BLaER1 treated with 17β-estradiol and CSF1 and Interleukin-3, amounts not matched to agents 10 nM and 100 nM (cell line): ENCODE data around the gene CKAP5.
A peak's percentile ranks its signal among the peaks of the same experiment; 100 is the strongest.

Experiments
- H3K27ac ChIP-seq, 11 experiments: shearing (Covaris generic); formaldehyde crosslinking; 2 replicates each; pipeline ENCODE4 v1.8.1; 2022
- H3K27me3 ChIP-seq, 11 experiments: shearing (Covaris generic); formaldehyde crosslinking; 2 replicates each; pipeline ENCODE4 v1.8.1; 2022
- H3K36me3 ChIP-seq, 11 experiments: shearing (Covaris generic); formaldehyde crosslinking; 2 replicates each; pipeline ENCODE4 v1.8.1; 2022
- H3K4me1 ChIP-seq, 10 experiments: shearing (Covaris generic); formaldehyde crosslinking; 2 replicates each; pipeline ENCODE4 v1.8.1; 2022
- H3K4me2 ChIP-seq, 11 experiments: shearing (Covaris generic); formaldehyde crosslinking; 2 replicates each; pipeline ENCODE4 v1.8.1; 2022
- H3K4me3 ChIP-seq, 10 experiments: shearing (Covaris generic); formaldehyde crosslinking; 2 replicates each; pipeline ENCODE4 v1.8.1; 2022
- H3K9ac ChIP-seq, 11 experiments: shearing (Covaris generic); formaldehyde crosslinking; 2 replicates each; pipeline ENCODE4 v1.8.1; 2022
- H3K9me3 ChIP-seq, 11 experiments: shearing (Covaris generic); formaldehyde crosslinking; replicated peaks in 1 of 11; 2 replicates each; pipeline ENCODE4 v1.8.1; 2022
- H4K20me1 ChIP-seq, 11 experiments: shearing (Covaris generic); formaldehyde crosslinking; 2 replicates each; pipeline ENCODE4 v1.8.1; 2022
- Cebpa-rat ChIP-seq, 11 experiments: shearing (Covaris generic); IDR thresholded peaks; 2 replicates each; pipeline ENCODE4 v1.8.1; 2022

The CKAP5 gene

DNA sequence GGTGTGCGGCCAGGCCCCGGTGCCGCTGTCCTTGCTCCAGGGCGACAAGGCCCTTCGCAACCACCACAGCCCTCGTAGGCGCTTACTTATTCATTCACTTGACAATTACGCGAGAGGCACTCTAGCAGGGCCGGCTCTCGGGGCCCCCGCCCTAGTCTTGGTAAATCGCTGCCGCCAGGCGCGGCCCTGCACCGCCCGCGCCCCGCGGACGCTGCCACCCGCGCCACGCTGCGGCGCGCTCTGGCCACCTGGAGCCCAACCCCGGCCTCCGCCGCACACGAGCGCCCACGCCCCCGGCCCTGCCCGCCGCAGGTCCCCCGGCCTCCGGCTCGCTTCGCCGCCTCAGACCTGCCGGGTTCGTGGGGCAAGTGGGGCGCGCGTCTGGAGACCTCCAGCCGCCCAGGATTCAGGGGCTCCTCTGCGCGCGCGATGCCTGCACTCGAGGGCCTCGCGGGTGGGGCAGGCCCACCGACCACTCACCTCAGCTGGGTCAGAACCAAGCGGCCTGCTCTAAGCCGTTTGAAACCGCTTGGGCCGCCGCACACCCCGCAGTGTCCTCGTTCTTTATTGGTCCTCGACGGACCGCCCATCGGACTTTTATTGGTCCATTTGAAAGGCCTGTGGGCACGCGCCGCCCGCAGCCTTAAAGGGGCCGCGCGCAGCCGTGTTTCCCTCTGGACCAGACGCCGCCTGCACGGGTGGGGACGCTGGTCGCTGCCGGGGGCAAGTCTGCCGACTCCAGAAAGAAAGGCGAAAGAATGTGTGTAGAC lies at the start of gene CKAP5:
TSS of gene CKAP5 (minus strand) at position 541 of the 770 bp plus-strand sequence. CDS start 25,049 bp downstream, outside the sequence.
- Histone ChIP-seq H3K9me3 (peaks cover 0 to 12% (median 4%) of the 10 kb centered on the region in 11 experiments; a peak in 14 of 22 replicates), H3K27me3 (no peaks in the 10 kb centered on the region), H3K27ac (peak within 1 kb of the TSS; percentile 81 to 97 (median 96)), H4K20me1 (peaks cover 33 to 50% (median 44%) of the 10 kb centered on the region in 11 experiments; a peak in 20 of 22 replicates), H3K4me3 (peak within 1 kb of the TSS; percentile 87 to 99 (median 92)), H3K4me2 (peak within 1 kb of the TSS; percentile 79 to 94 (median 90)), H3K9ac (peak within 1 kb of the TSS; percentile 91 to 99 (median 95)), H3K4me1 (peaks cover 37 to 52% (median 45%) of the 10 kb centered on the region in 10 experiments), H3K36me3 (peaks cover 0 to 35% (median 18%) of the 10 kb centered on the region in 11 experiments; a peak in 18 of 22 replicates)
- no peak for TF ChIP-seq Cebpa-rat (IDR thresholded peaks at IDR 0.05)

DNA sequence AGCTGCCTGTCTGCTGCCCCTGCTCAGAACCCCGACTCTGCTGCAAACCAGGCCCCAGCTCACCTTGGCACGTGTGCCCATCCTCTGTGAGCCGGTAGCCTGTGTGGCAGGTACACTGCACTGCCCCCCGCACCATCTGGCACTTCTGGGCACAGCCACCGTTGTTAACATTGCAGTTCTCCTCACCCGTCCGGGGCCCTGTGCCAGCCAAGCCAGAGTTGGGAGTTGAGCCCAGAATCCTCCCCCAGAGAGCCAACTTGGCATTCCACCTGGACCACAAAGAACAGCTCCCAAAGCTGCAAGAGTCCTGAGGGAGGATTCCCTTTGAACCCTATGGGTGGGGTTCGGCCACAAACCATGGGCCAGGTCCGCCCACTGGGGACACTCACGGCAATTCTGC lies 49.7 kb upstream of the CKAP5 start:
- Histone ChIP-seq H4K20me1 (no peaks in the 10 kb centered on the region; a peak in 1 of 22 replicates), H3K27ac (no peak overlapping the region), H3K9me3 (no peaks in the 10 kb centered on the region; a peak in 1 of 22 replicates), H3K9ac (no peak overlapping the region), H3K36me3 (no peaks in the 10 kb centered on the region), H3K4me1 (no peaks in the 10 kb centered on the region), H3K4me3 (no peak overlapping the region), H3K4me2 (no peak overlapping the region), H3K27me3 (no peaks in the 10 kb centered on the region)
- no peak for TF ChIP-seq Cebpa-rat (IDR thresholded peaks at IDR 0.05)

DNA sequence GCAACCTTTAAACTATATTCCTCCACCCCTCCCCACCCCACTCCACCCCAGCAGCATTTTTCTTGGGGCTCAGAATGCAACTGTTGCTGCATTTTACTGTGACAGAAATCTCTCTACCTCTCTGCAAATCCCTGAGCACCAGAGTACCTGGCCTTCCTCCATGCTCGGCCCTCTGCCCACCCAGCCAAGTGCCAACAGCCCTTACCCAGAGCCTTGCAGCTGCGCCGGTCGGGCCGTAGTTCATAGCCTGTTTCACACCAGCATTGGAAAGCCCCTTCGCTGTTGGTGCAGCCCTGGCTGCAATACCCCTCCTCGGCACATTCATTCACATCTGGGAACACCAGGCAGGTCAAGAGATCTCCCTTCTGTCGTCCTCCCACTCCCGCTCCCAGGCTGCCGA lies 48.9 kb upstream of the CKAP5 start:
- no peak overlapping the region for H3K27ac ChIP-seq
- no peak overlapping the region for H3K9ac ChIP-seq
- TF ChIP-seq Cebpa-rat (IDR thresholded peaks at IDR 0.05) = no peak
- no peaks in the 10 kb centered on the region for H3K36me3 ChIP-seq
- H3K4me1 ChIP-seq = peaks cover 0 to 3% (median under 1%) of the 10 kb centered on the region in 10 experiments; a peak in 5 of 20 replicates
- H3K9me3 ChIP-seq = no peaks in the 10 kb centered on the region; a peak in 1 of 22 replicates
- no peaks in the 10 kb centered on the region for H3K27me3 ChIP-seq
- H4K20me1 ChIP-seq = no peaks in the 10 kb centered on the region; a peak in 1 of 22 replicates
- no peak overlapping the region for H3K4me2 ChIP-seq
- no peak overlapping the region for H3K4me3 ChIP-seq

DNA sequence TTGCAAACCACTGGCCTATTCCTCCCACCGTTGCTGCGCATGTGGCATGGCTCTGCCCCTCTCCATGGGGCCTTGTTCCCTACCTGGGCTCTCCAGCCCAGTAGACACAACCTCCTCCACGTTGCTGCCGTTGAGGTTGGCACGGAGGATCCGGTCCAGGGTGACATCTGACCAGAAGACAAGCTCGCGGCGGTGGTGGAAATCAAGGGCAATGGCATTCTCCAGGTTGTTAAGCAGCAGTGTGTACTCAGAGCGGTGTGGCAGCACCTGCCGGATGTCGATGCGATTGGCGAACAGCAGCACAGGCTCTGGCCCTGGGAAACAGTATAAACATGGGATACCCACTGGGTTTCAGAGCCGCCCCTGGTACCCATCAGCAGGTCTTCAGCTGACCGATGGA lies 48.4 kb upstream of the CKAP5 start:
- no peak for TF ChIP-seq Cebpa-rat (IDR thresholded peaks at IDR 0.05)
- Histone ChIP-seq H3K27ac (no peak overlapping the region), H3K9ac (no peak overlapping the region), H3K36me3 (no peaks in the 10 kb centered on the region), H3K9me3 (no peaks in the 10 kb centered on the region; a peak in 1 of 22 replicates), H4K20me1 (no peaks in the 10 kb centered on the region), H3K4me3 (no peak overlapping the region), H3K4me2 (no peak overlapping the region), H3K27me3 (no peaks in the 10 kb centered on the region), H3K4me1 (peaks cover 0 to 6% (median 2%) of the 10 kb centered on the region in 10 experiments; a peak in 5 of 20 replicates)

DNA sequence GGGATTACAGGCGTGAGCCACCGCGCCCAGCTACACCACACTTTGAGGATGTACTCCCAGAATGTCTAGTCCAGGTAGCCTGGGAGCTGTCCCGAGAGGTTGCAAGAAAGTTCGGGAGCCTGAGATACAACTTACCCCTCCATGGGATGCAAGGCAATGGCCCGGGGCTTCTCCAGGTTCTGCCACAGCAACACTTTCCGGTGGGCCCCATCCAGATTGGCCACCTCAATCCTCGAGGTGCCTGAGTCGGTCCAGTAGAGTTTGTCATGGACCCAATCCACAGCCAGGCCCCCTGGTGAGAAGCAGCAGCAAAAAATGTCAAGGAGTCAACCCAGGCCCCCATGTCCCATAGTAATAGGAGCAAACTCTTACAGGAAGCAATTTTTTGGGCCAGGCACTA lies 46.8 kb upstream of the CKAP5 start:
- H3K36me3 ChIP-seq = no peaks in the 10 kb centered on the region

DNA sequence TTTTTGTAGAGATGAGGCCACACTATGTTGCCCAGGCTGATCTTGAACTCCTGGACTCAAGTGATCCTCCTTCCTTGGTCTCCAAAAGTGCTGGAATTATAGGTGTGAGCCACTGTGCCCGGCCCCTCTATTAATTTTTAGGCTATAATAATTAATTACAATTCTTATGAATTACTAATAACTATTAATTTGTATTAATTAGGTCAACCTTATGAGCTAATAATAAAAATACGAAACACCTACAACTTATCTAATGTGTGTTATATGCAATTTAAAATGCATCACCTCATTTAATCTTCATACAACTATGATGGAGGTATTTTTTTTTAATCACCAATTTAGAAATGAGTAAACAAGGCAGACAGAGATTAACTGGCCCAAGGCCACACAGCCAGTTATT lies 46.0 kb upstream of the CKAP5 start:
- Histone ChIP-seq H3K4me2 (no peak overlapping the region), H3K9ac (no peak overlapping the region), H3K27me3 (no peaks in the 10 kb centered on the region), H3K4me3 (no peak overlapping the region), H3K9me3 (no peaks in the 10 kb centered on the region), H3K27ac (no peak overlapping the region), H3K36me3 (no peaks in the 10 kb centered on the region), H3K4me1 (peaks cover 0 to 8% (median 2%) of the 10 kb centered on the region in 10 experiments; a peak in 6 of 20 replicates), H4K20me1 (no peaks in the 10 kb centered on the region)
- no peak for TF ChIP-seq Cebpa-rat (IDR thresholded peaks at IDR 0.05)

More for the DNA sequence above, 46.8 kb upstream of the CKAP5 start:
- no peaks in the 10 kb centered on the region for H4K20me1 ChIP-seq
- no peak for TF ChIP-seq Cebpa-rat (IDR thresholded peaks at IDR 0.05)
- H3K4me1 ChIP-seq = peaks cover 0 to 8% (median 2%) of the 10 kb centered on the region in 10 experiments; a peak in 6 of 20 replicates
- H3K4me2 ChIP-seq = no peak overlapping the region
- H3K9ac ChIP-seq = no peak overlapping the region
- no peak overlapping the region for H3K27ac ChIP-seq
- no peaks in the 10 kb centered on the region for H3K9me3 ChIP-seq
- no peak overlapping the region for H3K4me3 ChIP-seq
- no peaks in the 10 kb centered on the region for H3K27me3 ChIP-seq

DNA sequence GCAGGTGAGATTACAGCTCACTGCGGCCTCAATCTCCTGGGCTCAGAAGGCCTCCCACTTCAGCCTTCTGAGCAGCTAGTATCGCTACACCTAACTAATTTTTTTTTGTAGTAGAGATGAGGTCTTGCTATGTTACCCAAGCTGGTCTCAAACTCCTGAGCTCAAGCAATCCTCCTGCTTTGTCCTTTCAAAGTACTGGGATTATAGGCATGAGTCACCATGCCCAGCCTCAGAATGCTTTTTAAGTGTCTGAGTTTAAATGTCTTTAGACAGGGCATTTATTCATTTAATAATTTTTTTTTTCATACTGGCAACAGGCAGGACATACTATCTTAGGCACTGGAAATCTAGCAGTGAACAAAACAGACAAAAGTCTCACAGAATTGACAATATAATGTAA lies 44.6 kb upstream of the CKAP5 start:
- Histone ChIP-seq H3K27ac (no peak overlapping the region), H3K4me2 (no peak overlapping the region), H3K9me3 (no peaks in the 10 kb centered on the region), H3K36me3 (no peaks in the 10 kb centered on the region), H3K4me1 (peaks cover 0 to 8% (median 2%) of the 10 kb centered on the region in 10 experiments; a peak in 6 of 20 replicates), H3K4me3 (no peak overlapping the region), H3K27me3 (no peaks in the 10 kb centered on the region), H4K20me1 (no peaks in the 10 kb centered on the region), H3K9ac (no peak overlapping the region)
- TF ChIP-seq Cebpa-rat (IDR thresholded peaks at IDR 0.05) = no peak

DNA sequence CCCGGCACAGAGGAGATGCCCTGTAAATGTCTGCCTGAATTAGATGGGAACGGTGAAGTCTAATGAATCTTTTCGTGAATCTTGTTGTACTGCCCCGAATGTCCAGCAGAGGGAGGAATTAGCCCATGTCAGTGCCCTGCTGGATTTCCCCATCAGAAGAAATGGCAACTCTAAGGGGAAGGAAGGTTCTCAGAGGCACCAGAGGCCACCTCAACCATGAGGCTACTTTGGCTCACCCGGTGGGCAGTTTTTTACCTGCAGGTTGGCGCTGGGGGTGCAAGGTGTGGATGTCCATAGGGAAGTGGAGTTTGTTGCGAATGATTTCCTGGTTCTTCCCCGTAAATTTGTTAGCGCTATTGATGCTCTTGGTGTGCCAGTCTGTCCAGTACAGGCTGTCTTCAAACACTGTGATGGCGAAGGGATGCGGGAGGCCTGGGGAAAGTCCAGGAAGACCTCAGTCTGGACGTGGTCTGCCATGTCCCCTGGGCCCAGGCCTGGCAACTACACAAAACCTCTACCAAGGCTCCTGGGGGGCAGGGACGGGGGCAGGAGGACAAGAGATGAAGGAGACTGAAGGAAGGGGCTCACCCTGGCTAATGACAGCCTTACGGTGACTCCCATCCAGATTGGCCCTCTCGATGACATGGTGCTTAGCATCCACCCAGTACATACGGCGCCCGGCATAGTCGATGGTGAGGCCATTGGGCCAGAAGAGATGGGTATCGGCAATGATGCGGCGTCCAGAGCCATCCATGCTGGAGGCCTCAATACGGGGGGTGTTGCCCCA lies 43.8 kb upstream of the CKAP5 start:
- Histone ChIP-seq H3K4me3 (no peak overlapping the region), H4K20me1 (no peaks in the 10 kb centered on the region), H3K27ac (no peak overlapping the region), H3K27me3 (no peaks in the 10 kb centered on the region), H3K9ac (no peak overlapping the region), H3K9me3 (no peaks in the 10 kb centered on the region), H3K36me3 (no peaks in the 10 kb centered on the region), H3K4me1 (peaks cover 0 to 8% (median 2%) of the 10 kb centered on the region in 10 experiments; a peak in 6 of 20 replicates), H3K4me2 (peak overlapping the region in 4 of 11 experiments; percentile 3 to 40 (median 14); a peak in 2 of 22 replicates)
- TF ChIP-seq Cebpa-rat (IDR thresholded peaks at IDR 0.05) = no peak

DNA sequence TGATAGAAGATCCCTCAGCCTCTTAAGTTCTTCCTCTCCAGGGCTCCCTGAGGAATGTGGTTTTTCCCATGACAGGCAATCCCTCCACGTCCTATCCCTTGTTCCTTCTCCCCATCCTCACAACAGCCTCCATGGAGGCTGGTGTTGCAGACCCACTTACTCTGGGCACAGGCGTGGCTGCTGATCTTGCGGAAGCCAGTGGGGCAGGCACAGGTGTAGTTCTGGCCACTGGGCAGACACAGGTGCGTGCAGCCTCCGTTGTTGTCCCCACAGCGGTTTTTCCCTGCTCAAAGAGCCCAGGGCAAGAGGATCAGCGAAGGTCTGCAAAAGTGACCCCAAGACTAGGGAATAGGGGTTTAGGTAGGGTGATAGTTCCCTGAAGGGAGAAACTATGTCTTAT lies 43.2 kb upstream of the CKAP5 start:
- no peak overlapping the region for H3K4me2 ChIP-seq
- H3K27ac ChIP-seq = no peak overlapping the region
- no peaks in the 10 kb centered on the region for H3K36me3 ChIP-seq
- H3K4me3 ChIP-seq = no peak overlapping the region
- peaks cover 0 to 8% (median 2%) of the 10 kb centered on the region in 10 experiments; a peak in 6 of 20 replicates for H3K4me1 ChIP-seq
- no peaks in the 10 kb centered on the region for H4K20me1 ChIP-seq
- TF ChIP-seq Cebpa-rat (IDR thresholded peaks at IDR 0.05) = no peak
- H3K9me3 ChIP-seq = no peaks in the 10 kb centered on the region
- H3K9ac ChIP-seq = no peak overlapping the region; a peak in 1 of 22 replicates
- H3K27me3 ChIP-seq = no peaks in the 10 kb centered on the region
